Cardiac fibroblast (primary cell): ENCODE results near the gene BBLN.

Experiments
- DNase-seq, 2 donors: peaks; one replicate each; pipeline versions ENCODE4 v3.0.0 to v3.0.0-alpha.2; 2010; ENCODE audit warnings: low read depth in 2 of 2
- H3K4me3 ChIP-seq, 2 donors: replicated peaks in 1 of 2; 1 replicate in 1 of 2; 2 replicates in 1 of 2; pipeline ENCODE4 v1.5.1; 2011; ENCODE audit warnings: low read depth in 2 of 2, low read length in 2 of 2, mild to moderate bottlenecking in 2 of 2, moderate library complexity in 1 of 2
- TF ChIP-seq, protein P1 (sequence below): IDR thresholded peaks from one replicate; pipeline ENCODE4 v1.5.1; 2011; ENCODE audit warnings: low read depth, mild to moderate bottlenecking, low read length, inconsistent platforms

BBLN gene

DNA sequence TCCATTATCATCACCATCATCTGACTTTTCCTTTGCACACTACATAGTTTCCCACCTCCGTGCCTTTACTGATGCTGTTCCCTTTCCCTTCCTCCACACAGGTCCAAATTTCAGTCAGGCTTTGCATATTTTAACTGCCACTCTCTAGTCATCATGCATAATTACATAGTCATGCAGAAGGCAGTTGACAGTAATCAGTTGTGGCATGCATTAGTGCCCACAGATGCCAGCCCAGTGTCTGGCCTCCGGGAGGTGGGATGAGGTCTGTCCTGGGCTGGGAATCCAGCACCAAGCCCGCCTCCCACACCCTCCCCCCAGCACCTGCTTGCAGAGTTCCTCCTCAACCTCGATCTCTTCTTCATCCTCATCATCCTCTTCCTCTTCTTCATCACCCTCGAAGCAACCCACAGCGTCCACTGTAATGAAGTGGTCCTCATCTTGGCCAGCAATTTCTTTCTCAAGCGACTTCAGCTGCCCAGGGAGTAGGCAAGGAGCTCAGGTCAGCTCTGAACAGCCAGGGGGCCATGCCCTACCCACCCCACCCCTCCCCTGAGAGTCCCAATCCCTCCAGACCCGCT lies 8.8 kb downstream of the BBLN start:
- no peak for DNase-seq
- H3K4me3 ChIP-seq = no peak overlapping the region
- TF ChIP-seq, protein P1, sequence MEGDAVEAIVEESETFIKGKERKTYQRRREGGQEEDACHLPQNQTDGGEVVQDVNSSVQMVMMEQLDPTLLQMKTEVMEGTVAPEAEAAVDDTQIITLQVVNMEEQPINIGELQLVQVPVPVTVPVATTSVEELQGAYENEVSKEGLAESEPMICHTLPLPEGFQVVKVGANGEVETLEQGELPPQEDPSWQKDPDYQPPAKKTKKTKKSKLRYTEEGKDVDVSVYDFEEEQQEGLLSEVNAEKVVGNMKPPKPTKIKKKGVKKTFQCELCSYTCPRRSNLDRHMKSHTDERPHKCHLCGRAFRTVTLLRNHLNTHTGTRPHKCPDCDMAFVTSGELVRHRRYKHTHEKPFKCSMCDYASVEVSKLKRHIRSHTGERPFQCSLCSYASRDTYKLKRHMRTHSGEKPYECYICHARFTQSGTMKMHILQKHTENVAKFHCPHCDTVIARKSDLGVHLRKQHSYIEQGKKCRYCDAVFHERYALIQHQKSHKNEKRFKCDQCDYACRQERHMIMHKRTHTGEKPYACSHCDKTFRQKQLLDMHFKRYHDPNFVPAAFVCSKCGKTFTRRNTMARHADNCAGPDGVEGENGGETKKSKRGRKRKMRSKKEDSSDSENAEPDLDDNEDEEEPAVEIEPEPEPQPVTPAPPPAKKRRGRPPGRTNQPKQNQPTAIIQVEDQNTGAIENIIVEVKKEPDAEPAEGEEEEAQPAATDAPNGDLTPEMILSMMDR = no peak

DNA sequence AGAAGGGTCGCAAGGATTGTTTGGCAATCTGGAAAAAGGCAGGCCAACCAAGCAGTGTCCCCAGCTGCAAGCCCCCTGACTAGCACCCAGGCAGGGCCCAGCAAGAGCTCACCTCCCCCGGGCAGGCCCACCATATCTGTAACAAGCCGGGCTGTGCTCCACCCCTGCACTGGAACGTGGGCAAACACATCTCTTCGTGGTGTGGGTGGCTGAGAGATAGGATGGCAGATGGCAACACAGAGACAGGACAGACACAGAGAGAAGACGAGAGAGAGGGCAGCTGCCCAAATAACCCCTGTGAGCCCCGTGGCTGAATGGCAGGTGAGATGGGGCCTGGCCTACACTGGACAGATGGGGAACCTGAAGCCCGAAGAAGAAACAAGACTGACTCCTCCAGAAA lies 9.4 kb downstream of the BBLN start:
- TF ChIP-seq, protein P1 = no peak
- no peak overlapping the region for H3K4me3 ChIP-seq
- DNase-seq = no peak

DNA sequence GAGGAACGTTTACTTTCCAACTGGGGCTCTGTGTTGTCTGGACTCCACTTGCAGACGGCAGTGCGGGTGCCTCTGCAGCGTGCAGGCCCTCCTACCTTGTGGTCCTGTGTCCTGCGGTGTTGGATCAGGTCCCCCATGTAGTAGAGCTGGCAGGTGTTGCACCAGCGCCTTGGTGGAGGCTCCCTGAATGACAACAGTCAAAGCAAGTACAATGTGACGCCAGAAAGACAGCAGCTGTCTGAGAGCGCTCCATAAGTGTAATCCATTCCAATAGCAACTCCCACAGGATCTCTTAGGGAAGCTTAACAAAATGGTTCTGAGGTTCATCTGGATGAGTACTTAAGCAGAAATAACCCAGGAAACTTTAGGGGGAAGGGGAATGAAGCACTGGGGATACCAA lies 9.9 kb downstream of the BBLN start:
- no peak for DNase-seq
- H3K4me3 ChIP-seq = no peak overlapping the region
- TF ChIP-seq, protein P1 = no peak

DNA sequence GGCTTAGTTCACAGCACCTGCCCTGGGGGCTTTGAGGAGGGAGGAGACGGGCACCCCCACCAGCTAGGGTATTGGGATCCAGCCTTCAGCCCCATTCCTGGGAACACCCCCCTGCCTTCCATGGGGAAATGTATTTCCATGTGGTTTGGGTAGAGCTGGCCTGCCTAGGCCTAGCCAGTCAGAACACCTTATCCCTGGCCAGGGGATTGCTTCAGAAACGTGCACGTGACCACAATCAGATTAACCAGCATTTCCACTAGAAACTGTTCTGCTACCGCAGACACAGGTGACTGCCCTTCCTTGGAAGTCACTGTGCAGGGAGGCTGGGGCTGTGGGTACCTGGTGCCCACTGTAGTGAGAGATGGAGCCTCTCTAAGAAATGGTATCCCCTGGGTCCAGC lies 14.0 kb downstream of the BBLN start:
- DNase-seq = no peak
- no peak overlapping the region for H3K4me3 ChIP-seq
- TF ChIP-seq, protein P1 = no peak

DNA sequence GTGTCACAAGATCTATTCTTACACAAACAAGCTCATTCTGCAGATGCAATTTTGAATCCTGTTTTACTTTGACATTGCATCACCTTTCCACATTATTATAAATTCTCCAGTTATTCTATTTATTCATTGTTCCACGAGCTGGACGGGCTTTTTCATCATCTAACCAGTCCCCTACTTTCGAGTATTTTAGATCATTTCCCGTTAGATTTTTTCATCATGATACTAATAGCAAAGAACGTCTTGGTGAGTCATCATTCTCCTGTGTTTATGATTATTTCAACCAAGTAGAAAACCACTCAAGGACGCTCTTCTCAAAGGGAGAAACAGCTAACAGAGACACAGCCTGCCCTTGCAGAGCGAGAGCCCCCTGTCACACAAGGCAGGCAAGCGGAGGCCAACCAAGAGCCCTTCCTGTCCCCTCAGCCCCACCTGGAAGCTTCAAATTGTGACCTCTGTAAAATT lies 15.1 kb downstream of the BBLN start:
- DNase-seq = peak; percentile 10 to 58
- TF ChIP-seq, protein P1 = no peak
- no peak overlapping the region for H3K4me3 ChIP-seq

DNA sequence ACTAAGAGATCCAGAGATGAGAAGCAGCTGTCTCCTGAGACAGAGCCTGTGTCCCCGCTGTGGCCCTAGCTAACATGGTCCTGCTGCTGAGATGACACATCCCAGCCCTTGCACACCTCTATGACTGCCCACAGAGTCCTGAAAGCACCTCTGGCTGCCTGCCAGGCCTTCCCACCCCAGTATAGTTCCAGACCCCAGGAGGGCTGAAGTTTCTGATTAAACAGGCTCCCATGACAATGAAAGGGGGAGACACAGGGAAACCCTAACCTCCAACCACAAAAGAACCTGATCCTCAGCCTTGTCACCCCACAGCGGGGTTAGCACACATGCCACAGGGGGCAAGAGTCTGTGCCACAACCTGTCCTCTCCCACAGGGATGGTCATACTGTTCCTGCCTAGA lies 15.7 kb downstream of the BBLN start:
- no peak overlapping the region for H3K4me3 ChIP-seq
- TF ChIP-seq, protein P1 = no peak
- DNase-seq = no peak
